H54 (cell line): ENCODE results near the gene RAI14.

ENCODE experiments used
- DNase-seq: peaks from one replicate; pipeline ENCODE4 v3.0.0; 2011; ENCODE audit warnings: low spot score, mixed read lengths; ENCODE audit not compliant: insufficient read length
- FAIRE-seq: peaks from 3 replicates; lab custom pipeline; 2011; peaks lifted over from hg19 to GRCh38; lab: Jason Lieb, UNC
- POLR2A ChIP-seq: IDR thresholded peaks from 2 replicates; pipeline ENCODE4 v1.6.1; 2011; ENCODE audit warnings: low read depth, mild to moderate bottlenecking, low read length

RAI14 gene

GRCh38 chr5:34675857-34676256 lies 19.7 kb downstream of the RAI14 start:
- no peak for FAIRE-seq
- DNase-seq = no peak
- no peak for TF ChIP-seq POLR2A

- no peak for DNase-seq
- no peak for TF ChIP-seq POLR2A
- FAIRE-seq = peak; percentile 84
These were observed 20.3 kb downstream of the RAI14 start for GRCh38 chr5:34676416-34676815.

GRCh38 chr5:34677428-34677827 lies 21.3 kb downstream of the RAI14 start:
- TF ChIP-seq POLR2A = no peak
- DNase-seq (no peak), FAIRE-seq (no peak)

- TF ChIP-seq POLR2A = no peak
- FAIRE-seq = no peak
- DNase-seq = no peak
These were observed 24.8 kb downstream of the RAI14 start for GRCh38 chr5:34680896-34681295.

GRCh38 chr5:34682926-34683623 lies 26.9 kb downstream of the RAI14 start:
- FAIRE-seq (no peak), DNase-seq (no peak)
- no peak for TF ChIP-seq POLR2A

- DNase-seq = no peak
- no peak for TF ChIP-seq POLR2A
- no peak for FAIRE-seq
These were observed 28.3 kb downstream of the RAI14 start for GRCh38 chr5:34684281-34684979.

- FAIRE-seq = no peak
- DNase-seq = no peak
These were observed 28.8 kb downstream of the RAI14 start for GRCh38 chr5:34684980-34685352.

GRCh38 chr5:34685485-34686165 lies 29.5 kb downstream of the RAI14 start:
- FAIRE-seq (peak; percentile 20), DNase-seq (no peak)
- TF ChIP-seq POLR2A = no peak

More at GRCh38 chr5:34684980-34685352, 28.8 kb downstream of the RAI14 start:
- no peak for TF ChIP-seq POLR2A

- TF ChIP-seq POLR2A = no peak
- DNase-seq = peak; percentile 62
- FAIRE-seq = peak; percentile 96
These were observed 30.7 kb downstream of the RAI14 start for GRCh38 chr5:34686762-34687268.

GRCh38 chr5:34687269-34688011 lies 31.3 kb downstream of the RAI14 start:
- peak; percentile 23 for DNase-seq
- no peak for TF ChIP-seq POLR2A
- FAIRE-seq = peak; percentile 11

- no peak for TF ChIP-seq POLR2A
- no peak for FAIRE-seq
- DNase-seq = no peak
These were observed 32.1 kb downstream of the RAI14 start for GRCh38 chr5:34688015-34688810.

GRCh38 chr5:34690301-34690700 lies 34.2 kb downstream of the RAI14 start:
- no peak for TF ChIP-seq POLR2A
- DNase-seq = no peak

GRCh38 chr5:34690898-34691297 lies 34.8 kb downstream of the RAI14 start:
- no peak for FAIRE-seq
- DNase-seq = no peak
- no peak for TF ChIP-seq POLR2A

More at GRCh38 chr5:34690301-34690700, 34.2 kb downstream of the RAI14 start:
- FAIRE-seq = no peak
